ENCODE data around the gene VASH1. TPM values are rescaled to one million over a fixed set of nuclear protein-coding genes. Genes with fewer than 3 reads are reported as not detected.

Gene VASH1
- total and polyA plus RNA-seq, 12 donors, result 9.1 to 20.2 (median 13.4) TPM

DNA sequence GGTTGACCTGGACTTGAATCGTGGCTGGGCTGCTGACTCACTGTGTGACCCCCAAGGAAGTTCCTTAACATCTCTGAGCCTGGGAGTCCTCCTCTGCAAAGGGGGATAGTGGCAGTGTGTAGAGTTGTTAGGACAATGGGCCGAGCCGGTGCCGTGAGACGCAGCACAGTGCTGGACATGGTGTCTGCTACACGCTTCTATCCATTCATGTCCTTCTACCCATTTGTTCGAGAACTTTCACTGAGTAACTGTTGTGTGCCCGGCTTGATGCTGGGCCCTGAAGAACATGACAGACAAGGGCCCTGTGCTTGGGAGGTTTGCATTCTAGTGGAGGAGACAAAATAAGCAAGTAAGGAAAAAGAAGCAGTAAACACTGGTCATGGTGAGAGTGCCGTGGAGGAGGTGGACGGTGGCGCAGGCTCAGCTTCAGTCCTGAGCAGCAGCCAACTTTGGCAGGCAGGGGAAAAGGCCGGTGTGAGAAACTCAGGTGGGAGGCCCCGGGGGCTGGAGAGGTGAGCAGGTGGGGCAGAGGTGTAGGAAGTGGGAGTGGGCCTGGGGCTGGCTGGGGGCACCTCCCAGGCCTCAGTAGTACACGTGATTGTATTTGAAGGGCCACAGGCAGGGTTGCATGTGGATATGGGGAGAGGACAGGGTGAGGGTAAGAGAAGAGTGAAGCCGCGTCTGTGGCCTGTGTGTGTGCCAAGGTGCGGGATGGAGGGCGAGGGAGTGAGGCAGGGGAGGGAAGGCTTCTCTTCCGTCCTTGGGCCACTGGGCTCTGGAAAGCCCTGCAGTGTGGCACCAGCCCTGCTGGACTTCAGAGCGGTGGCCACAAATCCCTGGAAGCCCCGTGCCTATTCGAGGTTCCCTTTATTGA is 13.8 kb downstream of the VASH1 start:
- TF ChIP-seq, protein P1, sequence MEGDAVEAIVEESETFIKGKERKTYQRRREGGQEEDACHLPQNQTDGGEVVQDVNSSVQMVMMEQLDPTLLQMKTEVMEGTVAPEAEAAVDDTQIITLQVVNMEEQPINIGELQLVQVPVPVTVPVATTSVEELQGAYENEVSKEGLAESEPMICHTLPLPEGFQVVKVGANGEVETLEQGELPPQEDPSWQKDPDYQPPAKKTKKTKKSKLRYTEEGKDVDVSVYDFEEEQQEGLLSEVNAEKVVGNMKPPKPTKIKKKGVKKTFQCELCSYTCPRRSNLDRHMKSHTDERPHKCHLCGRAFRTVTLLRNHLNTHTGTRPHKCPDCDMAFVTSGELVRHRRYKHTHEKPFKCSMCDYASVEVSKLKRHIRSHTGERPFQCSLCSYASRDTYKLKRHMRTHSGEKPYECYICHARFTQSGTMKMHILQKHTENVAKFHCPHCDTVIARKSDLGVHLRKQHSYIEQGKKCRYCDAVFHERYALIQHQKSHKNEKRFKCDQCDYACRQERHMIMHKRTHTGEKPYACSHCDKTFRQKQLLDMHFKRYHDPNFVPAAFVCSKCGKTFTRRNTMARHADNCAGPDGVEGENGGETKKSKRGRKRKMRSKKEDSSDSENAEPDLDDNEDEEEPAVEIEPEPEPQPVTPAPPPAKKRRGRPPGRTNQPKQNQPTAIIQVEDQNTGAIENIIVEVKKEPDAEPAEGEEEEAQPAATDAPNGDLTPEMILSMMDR (IDR thresholded peaks at IDR 0.05), result no peak
- Histone ChIP-seq H3K9me3 (no peaks in the 10 kb centered on the region), H3K36me3 (peaks cover 0 to 75% (median 7%) of the 10 kb centered on the region in 9 donors), H3K4me1 (peaks cover 14 to 85% (median 54%) of the 10 kb centered on the region in 9 donors), H3K27ac (peak overlapping the region in 4 of 10 donors; percentile 15 to 93 (median 76)), H3K4me3 (no peak overlapping the region), H3K27me3 (no peaks in the 10 kb centered on the region)
- intact Hi-C loops (cut with DNase I), result no loop called here
- DNase-seq (no peak), ATAC-seq (no peak)
- 88 to 93% methylated on average over 22 of the region's 22 CpGs for WGBS, 2 donors

GRCh38 chr14:76775695-76776427 is 14.6 kb downstream of the VASH1 start:
- peaks cover 0 to 75% (median 7%) of the 10 kb centered on the region in 9 donors for H3K36me3 ChIP-seq
- no peaks in the 10 kb centered on the region for H3K27me3 ChIP-seq
- H3K4me1 ChIP-seq, result peaks cover 16 to 85% (median 55%) of the 10 kb centered on the region in 9 donors
- TF ChIP-seq, protein P1 (IDR thresholded peaks at IDR 0.05), result no peak
- ATAC-seq (no peak), DNase-seq (no peak)
- no peak overlapping the region for H3K4me3 ChIP-seq
- peak overlapping the region in 3 of 10 donors; percentile 15 to 93 (median 44) for H3K27ac ChIP-seq
- 94% methylated on average over 54 of the region's 54 CpGs for WGBS, 2 donors
- intact Hi-C loops (cut with DNase I), result no loop called here
- H3K9me3 ChIP-seq, result no peaks in the 10 kb centered on the region

DNA sequence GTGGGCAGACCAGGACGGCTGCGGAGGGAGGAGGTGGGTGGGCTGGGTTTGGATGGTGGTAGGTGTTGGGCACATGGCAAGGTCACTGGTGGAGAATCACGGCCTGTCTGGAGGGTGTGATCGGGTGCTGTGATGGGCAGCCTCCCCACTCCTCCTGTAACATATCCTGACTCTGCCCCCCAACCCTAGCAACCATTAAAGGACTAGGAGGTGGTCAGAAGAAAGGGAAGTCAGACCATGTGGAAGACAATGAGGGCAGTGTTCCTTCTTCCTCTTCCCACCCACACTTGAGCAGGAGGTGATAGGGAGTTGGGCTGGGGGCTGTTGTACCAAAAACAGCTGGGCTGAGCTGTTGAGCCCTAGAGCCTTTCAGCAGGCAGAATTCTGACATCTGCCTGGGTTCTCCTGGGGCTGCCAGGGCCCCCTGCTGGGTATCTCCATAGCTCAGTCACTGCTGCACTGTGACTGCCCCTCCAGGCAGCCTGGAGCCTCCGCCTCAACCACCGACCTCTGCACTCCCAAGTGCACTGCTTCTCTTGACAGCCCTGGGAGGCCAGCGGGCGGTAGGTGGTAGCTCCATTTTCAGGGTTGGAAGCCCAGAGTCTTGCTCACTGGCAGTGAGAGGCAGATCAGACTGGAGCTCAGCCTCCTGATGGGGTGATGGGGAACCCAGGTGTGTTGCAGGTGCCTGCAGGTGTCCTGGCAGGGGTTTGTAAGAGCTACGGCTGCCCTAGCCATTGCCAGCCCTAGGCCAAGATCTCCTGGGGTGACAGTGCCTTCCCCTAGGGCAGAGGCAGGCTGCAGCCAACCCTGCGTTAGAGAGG is 15.4 kb downstream of the VASH1 start:
- WGBS, 2 donors, result 79 to 87% methylated on average over 10 of the region's 10 CpGs
- Histone ChIP-seq H3K9me3 (no peaks in the 10 kb centered on the region), H3K27ac (peak overlapping the region in 7 of 10 donors; percentile 17 to 62 (median 44)), H3K4me1 (peaks cover 20 to 85% (median 61%) of the 10 kb centered on the region in 9 donors), H3K36me3 (peaks cover 0 to 75% (median 7%) of the 10 kb centered on the region in 9 donors), H3K4me3 (no peak overlapping the region), H3K27me3 (no peaks in the 10 kb centered on the region)
- intact Hi-C loops (cut with DNase I), result no loop called here
- DNase-seq, result peak in 1 of 2 donors; percentile 8
- TF ChIP-seq, protein P1 (IDR thresholded peaks at IDR 0.05), result peak in 2 of 9 donors; percentile 6 to 26
- ATAC-seq, result no peak
